Activated CD4-positive, alpha-beta memory T cell treated with anti-CD3 and anti-CD28 coated beads for 36 hours (primary cell): Measurements from ENCODE around the gene AIMP2. TPM values are rescaled to one million over a fixed set of nuclear protein-coding genes. Genes with fewer than 3 reads are reported as not detected.
"Not testable (repeated sequence)": the region's sequence is repeated elsewhere in the genome, so short reads cannot be mapped to it uniquely, and the experiment has no call there.

Experiments used
- CTCF ChIA-PET: fragments of 350-600 bp; sonication (Branson Sonifier 250); formaldehyde crosslinking; loops from one replicate; lab custom pipeline; 2021; ENCODE audit warnings: antibody characterized with exemption, inconsistent platforms; lab: Charles Lee
- POLR2A ChIA-PET: fragments of 350-600 bp; sonication (Branson Sonifier 250); formaldehyde crosslinking; loops from one replicate; lab custom pipeline; 2021; ENCODE audit warnings: antibody characterized with exemption; lab: Charles Lee
- DNase-seq: peaks from one replicate; pipeline ENCODE4 v3.0.0-alpha.2; 2020
- H3K27ac Mint-ChIP-seq: one replicate; pipeline ENCODE4 v1.8.0; 2021; ENCODE audit warnings: mixed read lengths
- H3K27me3 Mint-ChIP-seq: one replicate; pipeline ENCODE4 v1.8.0; 2021; ENCODE audit warnings: mixed read lengths
- H3K36me3 Mint-ChIP-seq: one replicate; pipeline ENCODE4 v1.8.0; 2021; ENCODE audit warnings: mixed read lengths
- H3K4me1 Mint-ChIP-seq: one replicate; pipeline ENCODE4 v1.8.0; 2021; ENCODE audit warnings: low read depth, mixed read lengths
- H3K4me3 Mint-ChIP-seq: one replicate; pipeline ENCODE4 v1.8.0; 2021; ENCODE audit warnings: mild to moderate bottlenecking, mixed read lengths
- H3K9me3 Mint-ChIP-seq: one replicate; pipeline ENCODE4 v1.8.0; 2021; ENCODE audit warnings: mixed read lengths
- intact Hi-C: fragments of 100-400 bp; cut with micrococcal nuclease; formaldehyde crosslinking; loops from one replicate; pipeline ENCODE4 v1.15.1; 2023
- total RNA-seq, 2 experiments: library from RNA; stranded (reverse); gene quantifications; one replicate each; pipeline ENCODE4 v1.2.3, GENCODE V29; 2021

Gene AIMP2
- total RNA-seq, 2 experiments from 2014 or later: 38.6 to 39.5 TPM

- H3K36me3 Mint-ChIP-seq, intact Hi-C loops, DNase-seq, CTCF ChIA-PET, POLR2A ChIA-PET, H3K27me3 Mint-ChIP-seq, H3K27ac Mint-ChIP-seq, H3K4me3 Mint-ChIP-seq, H3K9me3 Mint-ChIP-seq: not testable (repeated sequence)
- peaks cover 24% of the 10 kb centered on the region for H3K4me1 Mint-ChIP-seq
These were observed 50.9 kb downstream of the AIMP2 start for GRCh38 chr7:6059941-6060340.

DNA sequence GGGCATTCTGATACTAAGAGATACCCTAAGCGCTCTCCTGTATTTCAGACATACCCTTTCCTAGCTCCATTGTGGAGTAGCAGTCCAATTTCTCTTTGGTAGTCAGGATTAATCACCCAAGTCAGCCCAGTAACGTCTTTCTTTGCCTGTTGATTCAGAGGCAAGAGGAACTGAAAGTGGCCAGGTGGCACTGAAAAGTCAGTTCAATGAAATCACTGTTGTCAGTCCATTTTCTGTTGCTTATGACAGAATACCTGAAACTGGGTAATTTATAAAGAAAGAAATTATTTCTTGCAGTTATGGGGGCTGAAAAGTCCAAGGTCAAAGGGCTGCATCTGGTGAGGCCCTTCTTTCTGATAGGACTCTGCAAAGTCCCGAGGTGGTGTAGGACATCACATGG is 62.3 kb downstream of the AIMP2 start:
- no peak overlapping the region for H3K4me3 Mint-ChIP-seq
- no peak for DNase-seq
- H3K9me3 Mint-ChIP-seq: no peaks in the 10 kb centered on the region
- H3K27me3 Mint-ChIP-seq: no peaks in the 10 kb centered on the region
- H3K4me1 Mint-ChIP-seq: no peaks in the 10 kb centered on the region
- no peaks in the 10 kb centered on the region for H3K36me3 Mint-ChIP-seq
- ChIA-PET POLR2A (no interaction called here), CTCF (no interaction called here)
- no peak overlapping the region for H3K27ac Mint-ChIP-seq
- intact Hi-C loops: no loop called here

Other genes starting within 250 kb of the AIMP2 start
- 10 to 100 TPM; 27.8 to 31.7 TPM for gene RNF216, start 227.6 kb upstream of the AIMP2 start, total RNA-seq
- not detected for gene OCM, start 128.5 kb upstream of the AIMP2 start, total RNA-seq
- gene CCZ1, start 110.5 kb upstream of the AIMP2 start, total RNA-seq: 100 to 1,000 TPM in 1 of 2 experiments, 10 to 100 TPM in 1; 96.2 to 110 TPM
- gene RSPH10B, start 38.6 kb upstream of the AIMP2 start, total RNA-seq: not detected
- 10 to 100 TPM; 21.0 to 21.4 TPM for gene PMS2, start 223 bp upstream of the AIMP2 start, total RNA-seq
- gene ANKRD61, start 22.1 kb downstream of the AIMP2 start, total RNA-seq: under 1 TPM; 0.17 to 0.33 TPM
- 100 to 1,000 TPM; 139 to 141 TPM for gene EIF2AK1, start 49.9 kb downstream of the AIMP2 start, total RNA-seq
- gene USP42, start 95.7 kb downstream of the AIMP2 start, total RNA-seq: 1 to 10 TPM; 8.7 to 8.8 TPM